Transverse colon (tissue), 3 donors: ENCODE data around the gene ZNG1B.
"Not testable (repeated sequence)": the region's sequence is repeated elsewhere in the genome, so short reads cannot be mapped to it uniquely, and the experiment has no call there.

Source experiments
- POLR2A ChIP-seq: fragments of 450-650 bp; IDR thresholded peaks from one replicate; pipeline ENCODE4 v1.6.1; 2016; ENCODE audit warnings: antibody characterized with exemption, mild to moderate bottlenecking, moderate library complexity
- TF ChIP-seq, protein P1 (sequence below), 5 experiments: fragments of 200-600 bp in 3 of 5; fragments of 450-650 bp in 2 of 5; sonication (generic) in 3 of 5; IDR thresholded peaks; 1 replicate in 2 of 5; 2 replicates in 3 of 5; pipeline ENCODE4 v1.5.1; 2016 to 2017; ENCODE audit warnings: antibody characterized with exemption in 5 of 5, inconsistent platforms in 3 of 5, mild to moderate bottlenecking in 2 of 5, moderate library complexity in 1 of 5

- TF ChIP-seq, protein P1, sequence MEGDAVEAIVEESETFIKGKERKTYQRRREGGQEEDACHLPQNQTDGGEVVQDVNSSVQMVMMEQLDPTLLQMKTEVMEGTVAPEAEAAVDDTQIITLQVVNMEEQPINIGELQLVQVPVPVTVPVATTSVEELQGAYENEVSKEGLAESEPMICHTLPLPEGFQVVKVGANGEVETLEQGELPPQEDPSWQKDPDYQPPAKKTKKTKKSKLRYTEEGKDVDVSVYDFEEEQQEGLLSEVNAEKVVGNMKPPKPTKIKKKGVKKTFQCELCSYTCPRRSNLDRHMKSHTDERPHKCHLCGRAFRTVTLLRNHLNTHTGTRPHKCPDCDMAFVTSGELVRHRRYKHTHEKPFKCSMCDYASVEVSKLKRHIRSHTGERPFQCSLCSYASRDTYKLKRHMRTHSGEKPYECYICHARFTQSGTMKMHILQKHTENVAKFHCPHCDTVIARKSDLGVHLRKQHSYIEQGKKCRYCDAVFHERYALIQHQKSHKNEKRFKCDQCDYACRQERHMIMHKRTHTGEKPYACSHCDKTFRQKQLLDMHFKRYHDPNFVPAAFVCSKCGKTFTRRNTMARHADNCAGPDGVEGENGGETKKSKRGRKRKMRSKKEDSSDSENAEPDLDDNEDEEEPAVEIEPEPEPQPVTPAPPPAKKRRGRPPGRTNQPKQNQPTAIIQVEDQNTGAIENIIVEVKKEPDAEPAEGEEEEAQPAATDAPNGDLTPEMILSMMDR (IDR thresholded peaks at IDR 0.05) = not testable (repeated sequence)
- not testable (repeated sequence) for TF ChIP-seq POLR2A
Measured at GRCh38 chr2:113500723-113501038, 63.2 kb downstream of the ZNG1B start.
